HCT116 (cell line): ENCODE data around the gene RPS27A. TPM values are rescaled to one million over a fixed set of nuclear protein-coding genes. Genes with fewer than 3 reads are reported as not detected.
"Not testable (repeated sequence)": the region's sequence is repeated elsewhere in the genome, so short reads cannot be mapped to it uniquely, and the experiment has no call there.

Experiments
- ATAC-seq: fragments of 200-7000 bp; cut with Tn5 transposase; 2 replicates; pipeline ENCODE4 v1.9.1; 2020; ENCODE audit warnings: mild to moderate bottlenecking, moderate library complexity
- BruUV-seq: library from RNA; stranded (reverse); fragments of 400-500 nt; replicated peaks from 2 replicates; lab custom pipeline; 2021; lab: Mats Ljungman, UMichigan
- CTCF ChIA-PET: fragments of 300-600 bp; sonication (Branson Sonifier 250); formaldehyde crosslinking; loops from one replicate; lab custom pipeline; 2021; ENCODE audit warnings: antibody characterized with exemption; lab: Charles Lee
- POLR2A ChIA-PET: fragments of 300-600, 350-600 bp; sonication (Branson Sonifier 250); formaldehyde crosslinking; loops from one replicate; lab custom pipeline; 2021; ENCODE audit warnings: antibody characterized with exemption; lab: Charles Lee
- RAD21 ChIA-PET, 2 experiments: fragments of 300-600 bp; sonication (Branson Sonifier 250); formaldehyde crosslinking; loops; one replicate each; lab custom pipeline; 2023; ENCODE audit warnings: low total read pairs in 2 of 2; ENCODE audit not compliant: uncharacterized antibody in 2 of 2, unreplicated experiment in 2 of 2, low non-redundant PET in 1 of 2; lab: Charles Lee
- DNase-seq: peaks from one replicate; pipeline ENCODE4 v3.0.0-alpha.2; 2010; ENCODE audit warnings: low read depth, low spot score
- H2AFZ ChIP-seq: fragments of 200-600 bp; shearing (Covaris generic), sonication (generic); 2 replicates; pipeline ENCODE4 v1.6.1; 2017; ENCODE audit warnings: low read depth, mixed run types, mixed read lengths, antibody characterized with exemption, low read length; ENCODE audit not compliant: poor library complexity, severe bottlenecking
- H3K27ac ChIP-seq: 2 replicates; pipeline ENCODE4 v1.5.1; 2012; ENCODE audit warnings: low read depth, low read length
- H3K27me3 ChIP-seq: fragments of 200-600 bp; sonication (generic); 2 replicates; pipeline ENCODE4 v1.6.1; 2016; ENCODE audit warnings: mixed run types, low read length, mixed read lengths; ENCODE audit not compliant: insufficient read depth
- H3K36me3 ChIP-seq, 2 experiments: fragments of 200-500 bp in 1 of 2; fragments of 200-600 bp in 1 of 2; sonication (Bioruptor generic) in 1 of 2; sonication (generic) in 1 of 2; 2 replicates each; pipeline versions ENCODE4 v1.5.1 to v1.6.1; 2014 to 2016; ENCODE audit warnings: low read length in 2 of 2, inconsistent platforms in 1 of 2, mixed read lengths in 1 of 2, mixed run types in 1 of 2; ENCODE audit not compliant: insufficient read depth in 2 of 2, control insufficient read depth in 1 of 2
- H3K4me1 ChIP-seq, 2 experiments: fragments of 200-600 bp in 1 of 2; sonication (generic) in 1 of 2; 2 replicates each; pipeline versions ENCODE4 v1.5.1 to v1.6.1; 2012 to 2017; ENCODE audit warnings: low read length in 2 of 2, inconsistent platforms in 1 of 2, mild to moderate bottlenecking in 1 of 2, mixed read lengths in 1 of 2, mixed run types in 1 of 2, moderate library complexity in 1 of 2; ENCODE audit not compliant: insufficient read depth in 2 of 2, control insufficient read depth in 1 of 2
- H3K4me2 ChIP-seq: fragments of 200-600 bp; sonication (generic); 2 replicates; pipeline ENCODE4 v1.6.1; 2017; ENCODE audit warnings: mixed run types, low read length, mixed read lengths
- H3K4me3 ChIP-seq, 2 experiments: fragments of 200-600 bp in 1 of 2; sonication (generic) in 1 of 2; replicated peaks in 1 of 2; 2 replicates each; pipeline ENCODE4 v1.5.1; 2011 to 2016; ENCODE audit warnings: low read length in 2 of 2, control low read depth in 1 of 2, low read depth in 1 of 2, mild to moderate bottlenecking in 1 of 2, mixed read lengths in 1 of 2, mixed run types in 1 of 2
- H3K79me2 ChIP-seq: fragments of 200-600 bp; sonication (generic); 2 replicates; pipeline ENCODE4 v1.6.1; 2017; ENCODE audit warnings: mild to moderate bottlenecking, mixed run types, low read length, moderate library complexity, mixed read lengths; ENCODE audit not compliant: insufficient read depth
- H3K9ac ChIP-seq: fragments of 200-600 bp; sonication (generic); 2 replicates; pipeline ENCODE4 v1.6.1; 2016; ENCODE audit warnings: low read length, mixed read lengths
- H3K9me2 ChIP-seq: fragments of 200-600 bp; sonication (generic), shearing (Covaris generic); 2 replicates; pipeline ENCODE4 v1.6.1; 2017; ENCODE audit warnings: mixed run types, mild to moderate bottlenecking, moderate library complexity; ENCODE audit not compliant: insufficient read depth
- H3K9me3 ChIP-seq, 2 experiments: fragments of 200-500 bp in 1 of 2; fragments of 200-600 bp in 1 of 2; sonication (Bioruptor generic) in 1 of 2; sonication (generic) in 1 of 2; 2 replicates each; pipeline ENCODE4 v1.6.1; 2014 to 2017; ENCODE audit warnings: low read length in 2 of 2, mixed read lengths in 2 of 2, inconsistent platforms in 1 of 2, low read depth in 1 of 2, mild to moderate bottlenecking in 1 of 2, mixed run types in 1 of 2, moderate library complexity in 1 of 2; ENCODE audit not compliant: control insufficient read depth in 1 of 2, insufficient read depth in 1 of 2
- H4K20me1 ChIP-seq: fragments of 200-600 bp; sonication (generic), shearing (Covaris generic); 2 replicates; pipeline ENCODE4 v1.6.1; 2017; ENCODE audit warnings: mixed run types, mild to moderate bottlenecking, moderate library complexity; ENCODE audit not compliant: insufficient read depth
- ATF3 ChIP-seq: IDR thresholded peaks from 2 replicates; pipeline ENCODE4 v1.6.1; 2012
- CBX3 ChIP-seq: IDR thresholded peaks from 2 replicates; pipeline ENCODE4 v1.6.1; 2012; ENCODE audit warnings: low read depth
- CTCF ChIP-seq, 3 experiments: fragments of 200-600 bp in 1 of 3; sonication (generic) in 1 of 3; IDR thresholded peaks in 2 of 3; conservative IDR thresholded peaks in 1 of 3; 2 replicates each; pipeline ENCODE4 v1.5.1; 2012 to 2017; ENCODE audit warnings: low read depth in 2 of 3, low read length in 2 of 3, antibody characterized with exemption in 1 of 3, borderline replicate concordance in 1 of 3, control low read depth in 1 of 3, mild to moderate bottlenecking in 1 of 3, mixed read lengths in 1 of 3, mixed run types in 1 of 3, moderate library complexity in 1 of 3; ENCODE audit not compliant: insufficient read depth in 1 of 3
- EGR1 ChIP-seq: IDR thresholded peaks from 2 replicates; pipeline ENCODE4 v1.6.1; 2012; ENCODE audit warnings: low read depth
- ELF1 ChIP-seq: IDR thresholded peaks from 2 replicates; pipeline ENCODE4 v1.6.1; 2012; ENCODE audit warnings: low read depth, borderline replicate concordance
- EZH2 ChIP-seq: fragments of 200-600 bp; sonication (generic); IDR thresholded peaks from 2 replicates; pipeline ENCODE4 v1.6.1; 2017; ENCODE audit warnings: antibody characterized with exemption, mixed run types
- FOSL1 ChIP-seq: IDR thresholded peaks from 2 replicates; pipeline ENCODE4 v1.6.1; 2012; ENCODE audit warnings: low read depth
- JUND ChIP-seq: IDR thresholded peaks from 2 replicates; pipeline ENCODE4 v1.6.1; 2012
- RAD21 ChIP-seq: IDR thresholded peaks from 2 replicates; pipeline ENCODE4 v1.6.1; 2012; ENCODE audit warnings: low read depth, mild to moderate bottlenecking
- SP1 ChIP-seq: IDR thresholded peaks from 2 replicates; pipeline ENCODE4 v1.6.1; 2012; ENCODE audit warnings: low read depth
- SRF ChIP-seq: IDR thresholded peaks from 2 replicates; pipeline ENCODE4 v1.6.1; 2012; ENCODE audit warnings: low read depth
- TCF7L2 ChIP-seq: IDR thresholded peaks from 2 replicates; pipeline ENCODE4 v1.7.0; 2011; ENCODE audit warnings: borderline replicate concordance, inconsistent platforms; ENCODE audit not compliant: insufficient read depth, insufficient read length; ENCODE audit errors: extremely low read depth
- ZNF274 ChIP-seq: fragments of 200-500 bp; sonication (Bioruptor generic); IDR thresholded peaks from 2 replicates; pipeline ENCODE4 v1.6.1; 2014; ENCODE audit warnings: mild to moderate bottlenecking, low read depth, low read length, inconsistent platforms
- intact Hi-C: fragments of 100-400 bp; cut with micrococcal nuclease; formaldehyde crosslinking; loops from 2 replicates; pipeline ENCODE4 v1.10.0; 2022
- total RNA-seq: library from RNA; stranded (reverse); gene quantifications from one replicate; pipeline ENCODE4 v1.2.1, GENCODE V29; 2021; ENCODE audit not compliant: unreplicated experiment

Gene RPS27A
- total RNA-seq, 1 experiment from 2014 or later: 1,291 TPM

GRCh38 chr2:55239656-55240222 is 7.3 kb downstream of the RPS27A start:
- ChIA-PET POLR2A (no interaction called here), RAD21 (no interaction called here), CTCF (no interaction called here)
- intact Hi-C loops: no loop called here
- Histone ChIP-seq H3K4me2 (no peak overlapping the region), H3K4me3 (no peak overlapping the region), H3K79me2 (peaks cover 17% of the 10 kb centered on the region), H3K9me3 (no peaks in the 10 kb centered on the region), H3K27ac (no peak overlapping the region), H3K4me1 (no peaks in the 10 kb centered on the region), H2AFZ (no peak overlapping the region), H3K9me2 (no peaks in the 10 kb centered on the region), H4K20me1 (peaks cover 8% of the 10 kb centered on the region; the same call in 1 of the 2 replicates), H3K36me3 (peaks cover 36 to 38% of the 10 kb centered on the region in 2 experiments), H3K27me3 (no peaks in the 10 kb centered on the region), H3K9ac (no peak overlapping the region)
- no peak for ATAC-seq
- DNase-seq: no peak
- no TSS peak for BruUV-seq
- no peak for TF ChIP-seq SRF
- no peak for TF ChIP-seq SP1
- TF ChIP-seq ZNF274: no peak
- TF ChIP-seq CBX3: no peak
- no peak for TF ChIP-seq FOSL1
- no peak for TF ChIP-seq ELF1
- no peak for TF ChIP-seq ATF3
- no peak for TF ChIP-seq EGR1
- no peak for TF ChIP-seq JUND
- no peak for TF ChIP-seq TCF7L2
- TF ChIP-seq RAD21: no peak
- no peak for TF ChIP-seq CTCF (IDR thresholded peaks at IDR 0.05 in 2 of 3, conservative IDR thresholded peaks at IDR 0.05 in 1 of 3; ENCODE audit: borderline replicate concordance in 1 of 3, insufficient read depth in 1 of 3, low read depth in 2 of 3, low read length in 2 of 3)
- no peak for TF ChIP-seq EZH2

- H3K9ac ChIP-seq, H3K4me1 ChIP-seq, H3K9me2 ChIP-seq, H3K4me2 ChIP-seq, intact Hi-C loops, H3K27ac ChIP-seq, H3K27me3 ChIP-seq, BruUV-seq, CTCF ChIA-PET, H3K9me3 ChIP-seq, H3K79me2 ChIP-seq, DNase-seq, RAD21 ChIA-PET, H3K4me3 ChIP-seq, POLR2A ChIA-PET, H4K20me1 ChIP-seq, ATAC-seq, H2AFZ ChIP-seq: not testable (repeated sequence)
- peaks cover 27 to 30% of the 10 kb centered on the region in 2 experiments; a peak in 3 of 4 replicates for H3K36me3 ChIP-seq
Measured at GRCh38 chr2:55241582-55241981, 9.1 kb downstream of the RPS27A start.
